H7 (cell line): ENCODE data around the gene RPL7L1. TPM values are rescaled to one million over a fixed set of nuclear protein-coding genes. Genes with fewer than 3 reads are reported as not detected.

ENCODE experiments used
- DNase-seq: peaks from one replicate; pipeline ENCODE4 v3.0.0; 2012
- H3K27me3 ChIP-seq: 2 replicates; pipeline ENCODE4 v1.6.0; 2011; ENCODE audit warnings: mild to moderate bottlenecking, low read length; ENCODE audit not compliant: control insufficient read depth, insufficient read depth
- H3K36me3 ChIP-seq: replicated peaks from 2 replicates; pipeline ENCODE4 v1.5.1; 2011; ENCODE audit warnings: low read length; ENCODE audit not compliant: control insufficient read depth, insufficient read depth
- H3K4me3 ChIP-seq: 2 replicates; pipeline ENCODE4 v1.5.1; 2011; ENCODE audit warnings: low read depth, mild to moderate bottlenecking, control low read depth, low read length, moderate library complexity; ENCODE audit not compliant: insufficient read depth
- total RNA-seq: library from RNA; depleted of rRNA; stranded (reverse); fragments of >200 nt; shearing (Covaris generic); gene quantifications from 2 replicates; pipeline ENCODE4 v1.2.3, GENCODE V29; 2014; rRNA removed

Gene RPL7L1
- total RNA-seq = 114 and 125 TPM in 2 replicates

- Histone ChIP-seq H3K36me3 (peaks cover 18% of the 10 kb centered on the region), H3K4me3 (peak within 1 kb of the TSS; percentile 90), H3K27me3 (no peaks in the 10 kb centered on the region)
- peak; percentile 80 for DNase-seq
These were observed at the start of gene RPL7L1 for GRCh38 chr6:42879372-42880239. TSS of gene RPL7L1 (plus strand) at chr6:42879616. CDS start at chr6:42879911, 295 bp downstream.

- Histone ChIP-seq H3K36me3 (peaks cover 12% of the 10 kb centered on the region), H3K27me3 (no peaks in the 10 kb centered on the region)
- DNase-seq = no peak
These were observed 48.2 kb upstream of the RPL7L1 start for GRCh38 chr6:42831237-42831636.

GRCh38 chr6:42834056-42834455 is 45.4 kb upstream of the RPL7L1 start:
- H3K36me3 ChIP-seq = peaks cover 7% of the 10 kb centered on the region
- H3K4me3 ChIP-seq = no peak overlapping the region
- DNase-seq = no peak
- H3K27me3 ChIP-seq = no peaks in the 10 kb centered on the region

More at GRCh38 chr6:42831237-42831636, 48.2 kb upstream of the RPL7L1 start:
- no peak overlapping the region for H3K4me3 ChIP-seq

GRCh38 chr6:42841844-42842584 is 37.4 kb upstream of the RPL7L1 start:
- peaks cover 2% of the 10 kb centered on the region; the same call in 1 of the 2 replicates for H3K36me3 ChIP-seq
- H3K27me3 ChIP-seq = no peaks in the 10 kb centered on the region
- H3K4me3 ChIP-seq = no peak overlapping the region
- DNase-seq = no peak

GRCh38 chr6:42845327-42845694 is 34.1 kb upstream of the RPL7L1 start:
- Histone ChIP-seq H3K4me3 (no peak overlapping the region), H3K36me3 (peaks cover 2% of the 10 kb centered on the region; the same call in 1 of the 2 replicates), H3K27me3 (no peaks in the 10 kb centered on the region)
- no peak for DNase-seq

GRCh38 chr6:42846505-42846904 is 32.9 kb upstream of the RPL7L1 start:
- Histone ChIP-seq H3K27me3 (no peaks in the 10 kb centered on the region), H3K36me3 (peaks cover 2% of the 10 kb centered on the region; the same call in 1 of the 2 replicates), H3K4me3 (no peak overlapping the region)
- DNase-seq = no peak

GRCh38 chr6:42848700-42849099 is 30.7 kb upstream of the RPL7L1 start:
- no peak overlapping the region for H3K4me3 ChIP-seq
- peaks cover 2% of the 10 kb centered on the region; the same call in 1 of the 2 replicates for H3K36me3 ChIP-seq
- DNase-seq = no peak
- no peaks in the 10 kb centered on the region for H3K27me3 ChIP-seq

GRCh38 chr6:42851599-42851998 is 27.8 kb upstream of the RPL7L1 start:
- H3K4me3 ChIP-seq = no peak overlapping the region
- no peaks in the 10 kb centered on the region for H3K27me3 ChIP-seq
- DNase-seq = no peak
- H3K36me3 ChIP-seq = peaks cover 1% of the 10 kb centered on the region; the same call in 1 of the 2 replicates

GRCh38 chr6:42860036-42860435 is 19.4 kb upstream of the RPL7L1 start:
- peaks cover 15% of the 10 kb centered on the region for H3K36me3 ChIP-seq
- no peak for DNase-seq
- H3K4me3 ChIP-seq = no peak overlapping the region
- H3K27me3 ChIP-seq = no peaks in the 10 kb centered on the region

GRCh38 chr6:42860481-42860880 is 18.9 kb upstream of the RPL7L1 start:
- H3K36me3 ChIP-seq = peaks cover 15% of the 10 kb centered on the region
- DNase-seq = no peak

GRCh38 chr6:42864602-42865001 is 14.8 kb upstream of the RPL7L1 start:
- DNase-seq = no peak
- Histone ChIP-seq H3K36me3 (peaks cover 7% of the 10 kb centered on the region), H3K4me3 (no peak overlapping the region), H3K27me3 (no peaks in the 10 kb centered on the region)

More at GRCh38 chr6:42860481-42860880, 18.9 kb upstream of the RPL7L1 start:
- no peaks in the 10 kb centered on the region for H3K27me3 ChIP-seq
- H3K4me3 ChIP-seq = no peak overlapping the region

GRCh38 chr6:42870145-42870936 is 9.1 kb upstream of the RPL7L1 start:
- H3K27me3 ChIP-seq = no peaks in the 10 kb centered on the region
- H3K4me3 ChIP-seq = no peak overlapping the region
- no peak for DNase-seq
- no peaks in the 10 kb centered on the region; the same call in 1 of the 2 replicates for H3K36me3 ChIP-seq

GRCh38 chr6:42871711-42872110 is 7.7 kb upstream of the RPL7L1 start:
- Histone ChIP-seq H3K36me3 (no peaks in the 10 kb centered on the region; the same call in 1 of the 2 replicates), H3K4me3 (no peak overlapping the region), H3K27me3 (no peaks in the 10 kb centered on the region)
- no peak for DNase-seq

GRCh38 chr6:42873313-42873712 is 6.1 kb upstream of the RPL7L1 start:
- Histone ChIP-seq H3K36me3 (no peaks in the 10 kb centered on the region), H3K27me3 (no peaks in the 10 kb centered on the region), H3K4me3 (no peak overlapping the region)
- no peak for DNase-seq
